Thyroid gland (tissue), 4 donors: Measurements from ENCODE around the gene NR1I2.

ENCODE experiments used
- CTCF ChIP-seq, 6 experiments: fragments of 200-600 bp in 3 of 6; fragments of 450-650 bp in 3 of 6; sonication (generic) in 3 of 6; IDR thresholded peaks; one replicate each; pipeline ENCODE4 v1.5.1; 2016 to 2019; ENCODE audit warnings: antibody characterized with exemption in 6 of 6, mild to moderate bottlenecking in 2 of 6, inconsistent platforms in 1 of 6, moderate library complexity in 1 of 6
- POLR2A ChIP-seq, 2 donors: fragments of 450-650 bp; IDR thresholded peaks; one replicate each; pipeline ENCODE4 v1.6.1; 2017; ENCODE audit warnings: antibody characterized with exemption in 2 of 2, mild to moderate bottlenecking in 2 of 2, moderate library complexity in 1 of 2

- no peak for TF ChIP-seq CTCF (IDR thresholded peaks at IDR 0.05)
- TF ChIP-seq POLR2A (IDR thresholded peaks at IDR 0.05) = no peak
These were observed 35.5 kb upstream of the NR1I2 start for GRCh38 chr3:119746423-119746822.
